GM19395 (cell line): ENCODE data around the gene DCP2.

ENCODE experiments used
- ATAC-seq: cut with Tn5 transposase; IDR thresholded peaks from one replicate; pipeline ENCODE4 v1.9.1; 2021; ENCODE audit warnings: mild to moderate bottlenecking, moderate library complexity; ENCODE audit not compliant: unreplicated experiment

DCP2 gene

GRCh38 chr5:113042491-113043243 lies 66.1 kb downstream of the DCP2 start:
- no peak for ATAC-seq

- no peak for ATAC-seq
Observed at GRCh38 chr5:113043491-113043931, 66.9 kb downstream of the DCP2 start.

- no peak for ATAC-seq
Observed at GRCh38 chr5:113044776-113045465, 68.3 kb downstream of the DCP2 start.

GRCh38 chr5:113047234-113047633 lies 70.6 kb downstream of the DCP2 start:
- no peak for ATAC-seq

- ATAC-seq = peak; percentile 92
Observed at GRCh38 chr5:113047733-113048652, 71.4 kb downstream of the DCP2 start.

- no peak for ATAC-seq
Observed at GRCh38 chr5:113048931-113049330, 72.3 kb downstream of the DCP2 start.

- ATAC-seq = no peak
Observed at GRCh38 chr5:113050721-113051382, 74.3 kb downstream of the DCP2 start.

GRCh38 chr5:113052041-113052795 lies 75.6 kb downstream of the DCP2 start:
- no peak for ATAC-seq

- ATAC-seq = no peak
Observed at GRCh38 chr5:113053511-113053995, 77.0 kb downstream of the DCP2 start.

GRCh38 chr5:113054899-113055298 lies 78.3 kb downstream of the DCP2 start:
- ATAC-seq = no peak

GRCh38 chr5:113056988-113057387 lies 80.4 kb downstream of the DCP2 start:
- ATAC-seq = no peak

GRCh38 chr5:113057557-113057984 lies 81.0 kb downstream of the DCP2 start:
- ATAC-seq = no peak

- ATAC-seq = no peak
Observed at GRCh38 chr5:113058269-113058668, 81.7 kb downstream of the DCP2 start.

GRCh38 chr5:113058706-113059226 lies 82.2 kb downstream of the DCP2 start:
- no peak for ATAC-seq

- no peak for ATAC-seq
Observed at GRCh38 chr5:113059232-113060040, 82.8 kb downstream of the DCP2 start.

GRCh38 chr5:113060408-113061025 lies 83.9 kb downstream of the DCP2 start:
- no peak for ATAC-seq

- ATAC-seq = no peak
Observed at GRCh38 chr5:113061846-113062780, 85.5 kb downstream of the DCP2 start.
